ENCODE data around the gene PPM1L.
A peak's percentile ranks its signal among the peaks of the same experiment; 100 is the strongest.

PPM1L gene

GRCh38 chr3:160829486-160830009 is 73.5 kb downstream of the PPM1L start:
- Histone ChIP-seq H3K4me3 (ENCODE audit: low read depth in 1 of 2, low read length in 2 of 2) (no peak overlapping the region), H2AFZ (ENCODE audit: low read depth, low read length) (no peak overlapping the region), H3K4me1 (ENCODE audit: insufficient read depth, low read length) (no peaks in the 10 kb centered on the region), H3K27ac (ENCODE audit: low read length) (no peak overlapping the region), H3K36me3 (ENCODE audit: insufficient read depth, low read length) (no peaks in the 10 kb centered on the region), H3K9me3 (ENCODE audit: insufficient read depth, low read length, severe bottlenecking) (no peaks in the 10 kb centered on the region), H4K20me1 (ENCODE audit: insufficient read depth, low read length) (peaks cover 7% of the 10 kb centered on the region; the same call in 1 of the 2 replicates), H3K4me2 (ENCODE audit: insufficient read depth, low read length) (no peak overlapping the region), H3K27me3 (ENCODE audit: insufficient read depth, low read length, poor library complexity) (no peaks in the 10 kb centered on the region), H3K9ac (ENCODE audit: low read depth, low read length) (no peak overlapping the region), H3K79me2 (ENCODE audit: insufficient read depth, low read length) (no peaks in the 10 kb centered on the region)
- ATAC-seq (ENCODE audit: insufficient read depth, low read depth) (no peak), DNase-seq (no peak)
- no peak for TF ChIP-seq CTCF (IDR thresholded peaks at IDR 0.05; ENCODE audit: borderline replicate concordance, extremely low read depth, low read length, poor library complexity, severe bottlenecking)
- TF ChIP-seq EZH2 (IDR thresholded peaks at IDR 0.05; ENCODE audit: borderline replicate concordance, low read depth, low read length, severe bottlenecking), result no peak

- Histone ChIP-seq H3K79me2 (ENCODE audit: insufficient read depth, low read length) (0 out of 2 replicates have a peak, but pooled peaks cover under 1% of the 10 kb centered on the region), H2AFZ (ENCODE audit: low read depth, low read length) (no peak overlapping the region), H3K27me3 (ENCODE audit: insufficient read depth, low read length, poor library complexity) (no peaks in the 10 kb centered on the region), H3K4me3 (ENCODE audit: low read depth in 1 of 2, low read length in 2 of 2) (no peak overlapping the region), H4K20me1 (ENCODE audit: insufficient read depth, low read length) (peaks cover 7% of the 10 kb centered on the region; the same call in 1 of the 2 replicates), H3K9ac (ENCODE audit: low read depth, low read length) (no peak overlapping the region), H3K27ac (ENCODE audit: low read length) (no peak overlapping the region), H3K36me3 (ENCODE audit: insufficient read depth, low read length) (no peaks in the 10 kb centered on the region), H3K4me2 (ENCODE audit: insufficient read depth, low read length) (no peak overlapping the region), H3K9me3 (ENCODE audit: insufficient read depth, low read length, severe bottlenecking) (no peaks in the 10 kb centered on the region), H3K4me1 (ENCODE audit: insufficient read depth, low read length) (peaks cover under 1% of the 10 kb centered on the region; the same call in 1 of the 2 replicates)
- TF ChIP-seq CTCF (IDR thresholded peaks at IDR 0.05; ENCODE audit: borderline replicate concordance, extremely low read depth, low read length, poor library complexity, severe bottlenecking), result no peak
- no peak for TF ChIP-seq EZH2 (IDR thresholded peaks at IDR 0.05; ENCODE audit: borderline replicate concordance, low read depth, low read length, severe bottlenecking)
- DNase-seq (no peak), ATAC-seq (ENCODE audit: insufficient read depth, low read depth) (peak; percentile 47; the same call in 1 of the 3 replicates)
Measured at GRCh38 chr3:160830796-160831195, 74.8 kb downstream of the PPM1L start.

GRCh38 chr3:160831401-160831800 is 75.4 kb downstream of the PPM1L start:
- DNase-seq (no peak), ATAC-seq (ENCODE audit: insufficient read depth, low read depth) (peak; percentile 27; the same call in 1 of the 3 replicates)
- Histone ChIP-seq H3K36me3 (ENCODE audit: insufficient read depth, low read length) (no peaks in the 10 kb centered on the region), H3K27ac (ENCODE audit: low read length) (no peak overlapping the region), H3K27me3 (ENCODE audit: insufficient read depth, low read length, poor library complexity) (no peaks in the 10 kb centered on the region), H3K4me2 (ENCODE audit: insufficient read depth, low read length) (no peak overlapping the region), H3K4me1 (ENCODE audit: insufficient read depth, low read length) (peaks cover 7% of the 10 kb centered on the region), H3K9me3 (ENCODE audit: insufficient read depth, low read length, severe bottlenecking) (no peaks in the 10 kb centered on the region), H3K79me2 (ENCODE audit: insufficient read depth, low read length) (0 out of 2 replicates have a peak, but pooled peaks cover 2% of the 10 kb centered on the region), H3K9ac (ENCODE audit: low read depth, low read length) (no peak overlapping the region), H4K20me1 (ENCODE audit: insufficient read depth, low read length) (peaks cover 7% of the 10 kb centered on the region; the same call in 1 of the 2 replicates), H3K4me3 (ENCODE audit: low read depth in 1 of 2, low read length in 2 of 2) (no peak overlapping the region), H2AFZ (ENCODE audit: low read depth, low read length) (no peak overlapping the region)
- TF ChIP-seq EZH2 (IDR thresholded peaks at IDR 0.05; ENCODE audit: borderline replicate concordance, low read depth, low read length, severe bottlenecking) (no peak), CTCF (IDR thresholded peaks at IDR 0.05; ENCODE audit: borderline replicate concordance, extremely low read depth, low read length, poor library complexity, severe bottlenecking) (no peak)
